Astrocyte (in vitro differentiated cells and primary cell): Measurements from ENCODE around the gene LDAF1. TPM values are rescaled to one million over a fixed set of nuclear protein-coding genes. Genes with fewer than 3 reads are reported as not detected.

Source experiments
- DNase-seq: peaks from one replicate; pipeline ENCODE4 v3.0.0-alpha.2; 2010; ENCODE audit warnings: low read depth
- FAIRE-seq: peaks from 2 replicates; lab custom pipeline; 2011; peaks lifted over from hg19 to GRCh38; lab: Jason Lieb, UNC
- H2AFZ ChIP-seq: 2 replicates; pipeline ENCODE4 v1.6.0; 2012; ENCODE audit warnings: low read depth, low read length, inconsistent platforms
- H3K27ac ChIP-seq: 2 replicates; pipeline ENCODE4 v1.5.1; 2011; ENCODE audit warnings: low read depth, low read length, inconsistent platforms
- H3K27me3 ChIP-seq: 2 replicates; pipeline ENCODE4 v1.6.0; 2011; ENCODE audit warnings: low read length, inconsistent platforms; ENCODE audit not compliant: insufficient read depth
- H3K36me3 ChIP-seq: 2 replicates; pipeline ENCODE4 v1.5.1; 2011; ENCODE audit warnings: low read length, inconsistent platforms; ENCODE audit not compliant: insufficient read depth
- H3K4me1 ChIP-seq: 2 replicates; pipeline ENCODE4 v1.5.1; 2011; ENCODE audit warnings: low read length, inconsistent platforms; ENCODE audit not compliant: insufficient read depth
- H3K4me2 ChIP-seq: 2 replicates; pipeline ENCODE4 v1.6.0; 2012; ENCODE audit warnings: low read length, inconsistent platforms
- H3K4me3 ChIP-seq: 2 replicates; pipeline ENCODE4 v1.5.1; 2011; ENCODE audit warnings: low read depth, mild to moderate bottlenecking, low read length, inconsistent platforms; ENCODE audit not compliant: insufficient read depth
- H3K79me2 ChIP-seq: 2 replicates; pipeline ENCODE4 v1.6.0; 2012; ENCODE audit warnings: mild to moderate bottlenecking, low read length, inconsistent platforms; ENCODE audit not compliant: insufficient read depth
- H3K9ac ChIP-seq: 2 replicates; pipeline ENCODE4 v1.6.0; 2012; ENCODE audit warnings: mild to moderate bottlenecking, low read length, inconsistent platforms
- H3K9me3 ChIP-seq: 2 replicates; pipeline ENCODE4 v1.5.1; 2012; ENCODE audit warnings: low read depth, mild to moderate bottlenecking, low read length, inconsistent platforms; ENCODE audit not compliant: insufficient read depth
- H4K20me1 ChIP-seq: 2 replicates; pipeline ENCODE4 v1.6.0; 2012; ENCODE audit warnings: low read length, inconsistent platforms; ENCODE audit not compliant: insufficient read depth
- H3K27ac Mint-ChIP-seq: one replicate; pipeline ENCODE4 v1.8.0; 2021; ENCODE audit warnings: mild to moderate bottlenecking, mixed read lengths; ENCODE audit not compliant: unreplicated experiment
- H3K27me3 Mint-ChIP-seq: one replicate; pipeline ENCODE4 v1.8.0; 2021; ENCODE audit warnings: low read depth, mixed read lengths; ENCODE audit not compliant: unreplicated experiment
- H3K36me3 Mint-ChIP-seq: one replicate; pipeline ENCODE4 v1.8.0; 2021; ENCODE audit warnings: low read depth, mixed read lengths; ENCODE audit not compliant: unreplicated experiment
- H3K4me1 Mint-ChIP-seq: one replicate; pipeline ENCODE4 v1.8.0; 2021; ENCODE audit warnings: low read depth, mixed read lengths; ENCODE audit not compliant: unreplicated experiment
- H3K4me3 Mint-ChIP-seq: one replicate; pipeline ENCODE4 v1.8.0; 2021; ENCODE audit warnings: mild to moderate bottlenecking, moderate library complexity, mixed read lengths; ENCODE audit not compliant: unreplicated experiment
- H3K9me3 Mint-ChIP-seq: one replicate; pipeline ENCODE4 v1.8.0; 2021; ENCODE audit warnings: mild to moderate bottlenecking, mixed read lengths; ENCODE audit not compliant: unreplicated experiment
- CTCF ChIP-seq: IDR thresholded peaks from 2 replicates; pipeline ENCODE4 v1.5.1; 2011; ENCODE audit warnings: low read depth, mild to moderate bottlenecking, inconsistent platforms, low read length, moderate library complexity; ENCODE audit not compliant: insufficient read depth
- EZH2 ChIP-seq: IDR thresholded peaks from 2 replicates; pipeline ENCODE4 v1.6.1; 2012; ENCODE audit warnings: mild to moderate bottlenecking, low read length, inconsistent platforms; ENCODE audit not compliant: insufficient read depth
- total RNA-seq: library from RNA; stranded (reverse); gene quantifications from 2 replicates; pipeline ENCODE4 v1.2.1, GENCODE V29; 2021

LDAF1 gene
- total RNA-seq, 1 donor from 2014 or later: 38.6 TPM

DNA sequence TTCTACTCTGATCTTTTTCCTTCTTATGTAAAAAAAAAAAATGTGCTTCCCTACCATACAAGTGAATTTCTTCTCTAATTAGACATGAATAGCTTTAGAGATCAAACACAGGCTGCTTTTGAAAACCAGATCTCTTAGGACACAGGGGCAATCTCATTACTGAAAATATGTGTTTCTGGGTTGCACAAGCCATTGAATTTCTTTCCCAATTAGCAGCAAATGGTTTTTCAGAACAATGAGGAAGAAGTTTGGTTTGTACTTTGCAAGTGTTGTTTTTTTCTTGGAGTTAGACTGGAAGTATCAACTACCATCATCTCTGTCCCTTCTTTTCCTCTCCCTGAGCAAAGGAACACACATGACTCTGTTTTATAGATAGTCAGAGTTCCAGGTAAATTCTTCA is 69.4 kb downstream of the LDAF1 start:
- no peak overlapping the region for H3K4me2 ChIP-seq
- H4K20me1 ChIP-seq: no peaks in the 10 kb centered on the region
- no peak for DNase-seq
- H3K27ac ChIP-seq: no peak overlapping the region
- H3K27me3 ChIP-seq: peaks cover 8% of the 10 kb centered on the region
- no peaks in the 10 kb centered on the region for H3K79me2 ChIP-seq
- peaks cover 11% of the 10 kb centered on the region for H3K27me3 Mint-ChIP-seq
- no peaks in the 10 kb centered on the region for H3K36me3 Mint-ChIP-seq
- FAIRE-seq: no peak
- no peak overlapping the region for H3K9ac ChIP-seq
- no peak overlapping the region for H3K27ac Mint-ChIP-seq
- H3K4me1 Mint-ChIP-seq: no peaks in the 10 kb centered on the region
- H3K36me3 ChIP-seq: no peaks in the 10 kb centered on the region
- H3K4me3 Mint-ChIP-seq: no peak overlapping the region
- no peak for TF ChIP-seq CTCF
- no peak for TF ChIP-seq EZH2
- no peak overlapping the region for H2AFZ ChIP-seq
- H3K9me3 Mint-ChIP-seq: no peaks in the 10 kb centered on the region
- H3K4me1 ChIP-seq: no peaks in the 10 kb centered on the region
- H3K4me3 ChIP-seq: no peak overlapping the region
- no peaks in the 10 kb centered on the region for H3K9me3 ChIP-seq

- H3K9me3 Mint-ChIP-seq: no peaks in the 10 kb centered on the region
- Histone ChIP-seq H3K79me2 (no peaks in the 10 kb centered on the region), H3K4me2 (no peak overlapping the region), H2AFZ (no peak overlapping the region), H3K4me3 (no peak overlapping the region), H4K20me1 (no peaks in the 10 kb centered on the region), H3K4me1 (no peaks in the 10 kb centered on the region), H3K9me3 (no peaks in the 10 kb centered on the region), H3K27ac (no peak overlapping the region), H3K9ac (no peak overlapping the region), H3K27me3 (peaks cover 7% of the 10 kb centered on the region), H3K36me3 (no peaks in the 10 kb centered on the region)
- no peaks in the 10 kb centered on the region for H3K36me3 Mint-ChIP-seq
- peaks cover 11% of the 10 kb centered on the region for H3K27me3 Mint-ChIP-seq
- H3K4me1 Mint-ChIP-seq: no peaks in the 10 kb centered on the region
- no peak for FAIRE-seq
- no peak overlapping the region for H3K4me3 Mint-ChIP-seq
- no peak overlapping the region for H3K27ac Mint-ChIP-seq
- no peak for DNase-seq
- TF ChIP-seq CTCF: no peak
- TF ChIP-seq EZH2: no peak
Observed at GRCh38 chr16:21228361-21228872, 69.9 kb downstream of the LDAF1 start.

Other genes with a start within 250 kb of the LDAF1 start
- not detected in 2 replicates for gene DNAH3, start 7.8 kb upstream of the LDAF1 start, total RNA-seq
- not detected in 2 replicates for gene ZP2, start 52.9 kb downstream of the LDAF1 start, total RNA-seq
- gene ANKS4B, start 75.0 kb downstream of the LDAF1 start, total RNA-seq: not detected in 2 replicates
- 0.34 and 0.50 TPM in 2 replicates for gene CRYM, start 119.6 kb downstream of the LDAF1 start, total RNA-seq